VCaP (cell line): Measurements from ENCODE around the gene MYH9.

Source experiments
- H3K27ac ChIP-seq: fragments of 450-650 bp; 2 replicates; pipeline ENCODE4 v1.5.1; 2017
- CTCF ChIP-seq: fragments of 450-650 bp; conservative IDR thresholded peaks from 2 replicates; pipeline ENCODE4 v1.5.1; 2017; ENCODE audit warnings: mild to moderate bottlenecking, moderate library complexity

MYH9 gene

GRCh38 chr22:36243986-36244385 lies 143.8 kb downstream of the MYH9 start:
- no peak for TF ChIP-seq CTCF
- H3K27ac ChIP-seq: no peak overlapping the region

- TF ChIP-seq CTCF: peak; percentile 75
- peak within 1 kb of the TSS; percentile 84 for H3K27ac ChIP-seq
These were observed 148.2 kb downstream of the MYH9 start, which contains the start of gene APOL2 for GRCh38 chr22:36239401-36240171. Gene APOL2, minus strand, starts transcription at chr22:36239527. Its CDS starts 6,365 bp downstream, at chr22:36233162.

- H3K27ac ChIP-seq: peak overlapping the region; percentile 84
- no peak for TF ChIP-seq CTCF
These were observed 148.7 kb downstream of the MYH9 start for GRCh38 chr22:36239150-36239400.

- TF ChIP-seq CTCF: no peak
- H3K27ac ChIP-seq: peak overlapping the region; percentile 84
These were observed 149.2 kb downstream of the MYH9 start for GRCh38 chr22:36238373-36239149.

DNA sequence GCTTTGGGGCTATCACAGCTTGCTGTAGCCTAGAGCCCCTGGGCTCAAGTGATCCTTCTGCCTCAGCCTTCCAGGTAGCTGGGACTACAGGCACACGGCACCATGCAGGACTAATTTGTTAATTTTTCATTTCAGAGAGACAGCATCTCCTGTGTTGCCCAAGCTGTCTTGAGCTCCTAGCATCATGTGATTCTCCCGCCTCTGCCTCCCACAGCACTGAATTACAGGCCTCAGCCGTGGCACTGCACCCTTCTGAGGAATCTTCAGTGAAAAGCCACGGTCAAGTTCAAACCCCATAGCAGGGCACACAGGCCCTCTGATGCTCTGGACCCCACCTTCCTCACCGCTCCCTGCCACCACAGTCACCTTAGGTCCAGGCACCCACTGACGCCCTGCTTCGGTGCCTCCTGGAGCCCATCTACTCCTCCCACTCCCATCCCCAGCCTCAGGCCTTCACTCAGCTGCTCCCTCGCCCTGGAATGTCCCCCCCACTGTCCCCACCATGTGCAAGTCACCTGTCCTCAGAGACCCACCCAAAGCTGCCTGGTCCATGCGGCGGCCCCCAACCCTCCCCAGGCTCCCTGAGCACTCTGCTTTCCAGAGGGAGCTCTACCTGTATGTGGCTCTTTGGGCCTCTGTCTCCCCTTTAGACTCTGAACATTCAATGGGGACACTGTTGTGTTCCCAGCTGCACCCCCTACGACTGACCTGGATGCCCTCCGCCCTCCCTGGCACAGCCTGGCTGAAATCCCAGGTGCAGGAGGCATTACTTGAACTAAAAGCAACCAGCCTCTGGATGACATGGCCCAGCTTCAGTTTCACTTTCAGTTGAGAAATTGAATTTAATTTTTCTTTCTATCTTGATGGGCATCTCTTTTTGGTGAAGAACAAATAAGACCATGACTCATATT lies 150.1 kb downstream of the MYH9 start:
- H3K27ac ChIP-seq: peak overlapping the region; percentile 84
- no peak for TF ChIP-seq CTCF

DNA sequence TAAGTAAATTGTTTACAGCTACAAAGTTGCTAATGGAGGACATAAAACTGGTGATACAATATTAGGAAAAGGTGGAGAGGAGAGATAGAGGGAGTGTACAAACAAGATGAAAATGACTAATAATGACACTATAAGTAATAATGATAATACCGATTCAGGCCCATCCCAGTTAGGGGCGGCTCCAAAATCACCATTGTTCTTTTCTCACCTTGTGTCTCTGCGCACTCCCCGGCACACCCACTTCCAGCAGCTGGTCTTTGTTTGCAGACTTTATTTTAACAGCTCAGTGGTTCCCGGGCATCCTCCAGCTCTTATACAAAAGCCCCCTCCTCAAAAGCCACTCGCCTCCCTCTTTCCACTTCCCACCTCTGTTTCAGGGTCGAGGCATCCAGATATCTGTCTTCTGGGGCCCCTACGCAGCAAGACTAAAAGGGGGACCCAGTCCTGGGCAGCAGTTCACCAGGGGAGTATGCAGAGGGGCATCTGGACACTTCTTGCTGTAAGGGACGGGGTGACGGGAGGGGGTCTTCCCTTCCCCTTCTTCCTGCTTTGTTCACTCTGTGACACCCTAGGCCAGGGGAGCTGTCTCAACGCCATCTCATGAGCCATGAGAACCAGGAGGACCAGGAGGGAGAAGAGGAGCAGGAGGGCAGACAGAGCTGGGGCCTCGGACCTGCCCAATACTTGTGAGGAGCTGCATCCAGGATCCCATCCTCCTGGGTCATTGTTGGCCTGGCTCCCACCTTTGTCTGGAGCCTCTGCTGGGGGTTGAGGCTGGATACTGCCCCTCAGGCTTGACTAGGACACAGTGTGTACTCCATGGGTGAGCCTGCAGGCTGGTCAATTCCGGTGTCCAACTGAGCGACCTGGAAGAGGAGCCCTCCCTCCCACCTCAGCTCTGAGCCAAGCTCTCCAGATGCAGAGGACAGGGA lies 151.1 kb downstream of the MYH9 start:
- no peak for TF ChIP-seq CTCF
- peak overlapping the region; percentile 84; the same call in 1 of the 2 replicates for H3K27ac ChIP-seq
